Head of caudate nucleus (tissue), 42 donors: Measurements from ENCODE around the gene CARMIL3.

Source experiments
- DNase-seq, 42 donors: peaks; one replicate each; pipeline versions ENCODE4 v3.0.0 to v3.0.0-alpha.2; 2020 to 2021; ENCODE audit warnings: mixed read lengths in 7 of 42
- intact Hi-C: fragments of 100-400 bp; cut with DNase I; formaldehyde crosslinking; loops from one replicate; pipeline ENCODE4 v1.15.0; 2022

Gene CARMIL3

DNA sequence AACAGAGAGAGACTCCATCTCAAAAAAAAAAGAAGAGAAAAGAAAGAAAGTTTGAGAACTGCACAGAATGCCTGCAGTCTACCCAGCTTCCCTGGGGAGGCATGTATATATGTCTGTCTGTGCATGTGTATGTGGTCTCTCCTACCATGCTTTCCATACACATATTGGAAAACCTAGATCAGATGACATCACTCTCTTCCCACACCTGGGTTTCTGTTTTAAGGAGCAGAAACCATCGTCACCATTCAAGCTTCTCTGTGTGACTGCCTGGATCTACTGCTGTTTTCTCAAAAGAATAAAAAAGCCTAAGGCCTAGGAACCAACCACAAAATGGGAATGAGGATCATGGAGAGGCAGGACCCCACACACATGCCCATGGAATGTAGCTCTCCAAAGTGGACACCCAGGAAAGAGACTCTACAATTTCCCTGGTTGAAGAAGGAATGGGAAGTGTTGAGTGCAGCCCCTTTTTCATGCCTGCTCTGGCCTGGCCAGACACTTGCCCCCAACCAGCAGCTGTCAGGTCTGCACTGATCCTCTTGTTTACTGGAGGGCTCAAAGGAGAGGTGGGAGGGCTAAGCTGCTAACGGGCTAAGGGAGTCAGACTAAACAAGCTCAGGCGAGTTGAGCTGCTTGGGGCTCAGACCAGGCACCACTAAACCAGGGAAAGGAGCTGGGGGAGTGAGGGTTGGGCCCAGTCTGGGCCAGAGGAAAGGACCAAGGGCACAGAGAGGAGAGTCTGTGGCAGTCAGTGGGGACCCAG, 34.6 kb downstream of the CARMIL3 start:
- no peak for DNase-seq
- intact Hi-C loops = no loop called here

DNA sequence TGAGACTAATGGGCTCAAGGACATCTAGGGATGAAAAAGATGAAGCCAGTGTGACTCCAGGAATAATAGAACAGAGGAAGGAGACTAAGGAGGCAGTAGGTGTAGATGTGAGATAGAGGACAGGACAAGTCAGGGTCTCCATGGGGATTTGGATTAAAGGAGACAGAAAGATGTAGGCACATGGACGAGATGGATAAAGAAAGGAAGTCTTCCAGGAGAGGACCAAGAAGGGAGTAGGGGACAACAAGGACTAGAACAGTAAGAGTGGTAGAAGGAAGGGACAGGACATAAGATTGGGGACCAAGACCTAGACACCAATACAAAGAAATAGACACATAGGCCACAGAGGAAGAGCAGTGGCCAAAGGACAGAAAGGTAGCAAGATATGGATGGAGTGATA, 35.2 kb downstream of the CARMIL3 start:
- intact Hi-C loops = no loop called here
- no peak for DNase-seq

DNA sequence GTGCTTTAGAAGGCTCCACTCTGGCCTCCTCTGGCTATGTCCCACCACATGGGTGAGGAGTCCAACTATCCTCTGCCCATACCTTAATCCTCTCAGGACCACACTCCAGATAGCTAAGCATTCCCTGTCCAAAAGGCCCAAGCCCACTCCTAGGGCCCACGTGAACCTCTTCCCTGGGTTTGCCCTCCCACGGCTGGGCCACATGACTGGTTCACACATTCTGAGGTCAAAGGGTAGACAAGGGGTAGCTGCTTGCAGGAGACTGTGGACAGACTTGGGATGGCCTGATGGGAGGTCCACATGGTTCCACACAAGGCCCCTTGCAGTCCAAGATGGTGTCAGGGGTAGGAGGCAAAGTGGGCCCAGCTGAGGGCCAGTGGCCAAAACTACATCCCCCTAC, 36.3 kb downstream of the CARMIL3 start:
- DNase-seq = no peak
- intact Hi-C loops = no loop called here

DNA sequence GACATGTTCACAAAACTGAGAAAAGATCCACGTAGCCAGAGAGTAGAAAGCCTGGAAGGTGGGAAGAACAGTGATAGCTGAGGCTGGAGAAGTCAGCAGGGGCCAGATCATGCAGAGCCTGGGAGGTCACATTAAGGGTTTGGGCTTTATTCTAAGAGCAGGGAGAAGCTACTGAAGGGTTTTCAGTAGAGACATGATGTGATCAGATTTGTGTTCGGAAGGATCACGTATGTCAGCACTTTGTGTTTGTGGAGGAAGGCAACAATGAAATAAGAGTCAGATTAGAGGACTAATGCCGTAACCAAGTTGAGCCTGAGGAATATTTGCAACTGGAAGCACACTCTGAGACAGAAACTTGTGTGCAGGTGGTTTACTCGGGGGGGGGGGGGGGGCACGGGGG, 38.1 kb downstream of the CARMIL3 start:
- DNase-seq = no peak
- intact Hi-C loops = loop anchor here (5.0 kb wide), 1 partner anchor 33 kb away; no protein-coding TSS in a partner anchor

DNA sequence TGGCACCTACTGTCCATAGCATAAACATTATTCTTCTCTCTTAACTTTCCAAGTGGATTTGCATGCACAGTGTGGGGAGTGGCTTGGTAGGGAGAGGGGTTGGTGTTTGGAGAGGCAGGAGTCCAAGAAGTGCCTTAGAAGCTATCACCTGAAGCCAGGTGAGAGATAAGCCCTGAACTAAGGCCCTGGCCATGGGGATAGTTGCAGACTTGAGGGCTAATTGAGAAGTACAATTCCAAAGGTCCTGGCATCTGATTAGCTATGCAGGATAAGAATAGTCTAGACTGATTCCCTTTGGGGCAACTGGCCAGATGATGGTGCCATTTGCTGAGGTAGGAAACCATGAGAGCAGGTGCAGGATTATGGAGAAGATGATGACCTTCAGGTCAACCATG, 40.3 kb downstream of the CARMIL3 start:
- intact Hi-C loops = loop anchor here (5.0 kb wide), 1 partner anchor 35 kb away; no protein-coding TSS in a partner anchor

DNA sequence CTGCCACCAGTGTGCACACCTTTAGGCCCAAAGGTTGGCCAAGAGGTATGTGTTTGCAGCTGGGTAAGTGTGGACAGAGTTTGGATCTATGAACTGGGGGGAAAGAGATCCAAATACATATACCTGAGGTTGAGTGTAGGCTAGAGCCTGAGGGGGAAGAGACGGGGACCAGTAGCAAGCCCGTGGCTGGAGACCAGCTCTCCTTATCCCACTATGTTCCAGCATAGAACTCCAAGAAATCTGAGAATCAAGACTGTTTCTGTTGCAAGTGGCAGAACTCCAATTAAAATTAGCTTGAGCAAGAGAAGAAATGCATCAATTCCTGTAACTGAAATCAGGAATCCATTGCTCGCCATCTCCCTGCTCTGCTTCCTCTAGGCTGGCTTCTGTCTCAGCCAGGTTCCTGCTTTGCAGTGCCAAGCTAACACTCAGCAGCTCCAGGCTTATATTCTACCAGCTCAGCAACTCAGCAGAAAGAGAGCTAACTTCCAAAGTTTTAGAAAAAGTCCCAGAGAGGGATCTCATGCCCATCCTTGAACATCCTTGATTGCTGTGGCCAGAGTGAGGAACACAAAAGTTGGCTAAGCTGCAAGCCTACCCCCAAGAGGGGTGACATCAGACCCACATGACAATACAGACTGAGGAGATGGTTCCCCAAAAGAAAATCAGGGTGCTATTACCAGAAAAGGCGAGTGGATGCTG, 40.8 kb downstream of the CARMIL3 start:
- intact Hi-C loops = loop anchor here (5.0 kb wide), 1 partner anchor 35 kb away; no protein-coding TSS in a partner anchor

More for the DNA sequence above, 40.3 kb downstream of the CARMIL3 start:
- DNase-seq = no peak

DNA sequence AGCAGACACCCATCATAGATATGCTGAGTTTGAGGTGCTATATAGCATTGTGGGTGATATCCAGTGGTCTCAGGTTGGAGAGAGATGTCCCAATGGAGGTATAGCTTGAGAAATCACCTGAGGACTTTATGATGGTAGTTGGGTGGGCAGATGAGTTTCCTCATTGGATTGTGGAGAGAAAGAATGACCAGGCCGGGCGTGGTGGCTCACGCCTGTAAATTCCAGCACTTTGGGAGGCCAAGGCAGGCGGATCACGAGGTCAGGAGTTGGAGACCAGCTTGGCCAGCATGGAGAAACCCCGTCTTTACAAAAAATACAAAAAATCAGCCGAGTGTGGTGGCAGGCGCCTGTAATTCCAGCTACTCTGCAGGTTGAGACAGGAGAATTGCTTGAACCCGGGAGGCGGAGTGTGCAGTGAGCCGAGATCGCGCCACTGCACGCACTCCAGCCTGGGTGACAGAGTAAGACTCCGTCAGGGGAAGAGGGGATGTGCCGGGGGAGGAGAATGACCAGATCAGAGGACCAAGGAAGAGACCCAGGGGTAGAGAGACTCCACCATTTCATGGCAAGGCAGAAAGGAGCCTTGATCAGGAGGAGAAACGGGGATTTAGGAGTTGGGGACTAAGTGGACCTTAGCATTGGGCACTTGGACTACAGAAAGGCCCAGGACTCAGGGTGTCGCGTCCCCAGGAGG, 41.5 kb downstream of the CARMIL3 start:
- DNase-seq = peak in 1 of 42 donors; percentile 11
- intact Hi-C loops = loop anchor here (5.0 kb wide), 1 partner anchor 36 kb away; no protein-coding TSS in a partner anchor

More for the DNA sequence above, 40.8 kb downstream of the CARMIL3 start:
- DNase-seq = peak in 1 of 42 donors; percentile 14

DNA sequence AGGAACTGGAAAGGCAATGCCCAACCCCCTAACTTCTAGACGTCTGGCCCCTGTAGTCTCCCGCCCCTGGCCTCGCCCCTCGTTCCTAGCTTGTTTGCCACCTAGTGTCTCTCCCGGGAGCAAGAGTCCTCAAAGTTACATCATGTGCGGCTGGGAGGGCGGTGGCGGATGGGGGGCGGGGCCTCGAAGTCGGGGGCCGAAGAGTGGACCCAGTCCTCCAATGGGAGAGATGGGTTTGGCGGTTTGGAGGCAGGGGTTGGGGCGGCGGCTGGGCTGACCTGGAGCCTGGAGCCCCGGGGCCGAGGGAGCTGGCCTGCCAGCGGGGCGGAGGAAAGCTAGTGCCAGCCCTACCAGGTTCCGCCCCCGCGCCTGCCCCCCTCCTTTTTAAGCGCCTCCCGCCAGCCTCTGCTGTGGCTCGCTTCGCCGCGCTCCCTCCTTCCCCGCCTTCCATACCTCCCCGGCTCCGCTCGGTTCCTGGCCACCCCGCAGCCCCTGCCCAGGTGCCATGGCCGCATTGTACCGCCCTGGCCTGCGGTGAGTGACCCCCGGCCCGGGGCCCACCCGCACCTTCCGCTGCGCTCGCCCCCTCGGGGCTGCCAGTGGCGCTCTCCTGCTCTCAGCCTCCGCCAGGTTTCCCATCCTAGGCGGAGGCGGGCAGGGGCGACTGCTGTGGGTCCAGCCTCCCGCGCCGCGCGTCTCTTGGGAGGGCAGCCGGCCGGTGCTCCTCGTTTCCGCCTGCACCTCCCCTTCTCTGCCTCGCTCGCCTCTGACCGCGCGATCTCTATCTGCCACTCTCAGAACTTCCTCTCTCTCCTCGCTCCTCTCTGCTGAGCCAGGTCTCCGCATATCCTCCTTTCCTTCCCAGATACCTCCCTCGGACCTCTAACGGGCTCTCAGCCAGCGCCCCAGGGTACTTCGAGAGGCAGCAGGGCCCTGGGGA, 42.4 kb downstream of the CARMIL3 start, which contains the start of gene PCK2:
Gene PCK2 (plus strand): TSS at position 411 of the 940 bp plus-strand sequence. CDS start 95 bp downstream, at position 506.
- DNase-seq = peak; percentile 39 to 90 (median 77)
- intact Hi-C loops = loop anchor here (5.0 kb wide), 1 partner anchor 37 kb away; no protein-coding TSS in a partner anchor

DNA sequence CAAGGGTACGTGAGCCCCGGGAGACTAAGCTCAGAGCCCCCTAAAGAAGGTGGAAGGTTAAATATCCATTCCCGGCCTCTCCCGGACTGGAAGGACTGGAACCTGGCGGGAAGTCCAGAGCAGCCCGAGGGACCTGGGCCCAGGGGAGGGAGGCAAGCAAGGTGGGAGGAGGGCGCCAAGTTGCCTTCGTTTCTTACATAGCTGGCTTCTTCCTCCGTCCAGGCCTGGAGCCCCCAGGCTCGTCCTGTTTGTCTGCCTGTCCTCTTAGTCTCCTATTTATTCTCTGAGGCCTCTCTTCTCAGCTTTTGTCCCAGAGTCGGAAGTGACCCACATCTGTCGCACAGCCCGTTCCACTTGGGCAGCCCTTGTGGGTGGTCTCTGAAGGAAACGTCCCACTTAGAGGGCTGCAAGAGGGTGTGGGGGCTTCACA, 43.0 kb downstream of the CARMIL3 start:
- no peak for DNase-seq
- intact Hi-C loops = loop anchor here (5.0 kb wide), 1 partner anchor 38 kb away; no protein-coding TSS in a partner anchor

DNA sequence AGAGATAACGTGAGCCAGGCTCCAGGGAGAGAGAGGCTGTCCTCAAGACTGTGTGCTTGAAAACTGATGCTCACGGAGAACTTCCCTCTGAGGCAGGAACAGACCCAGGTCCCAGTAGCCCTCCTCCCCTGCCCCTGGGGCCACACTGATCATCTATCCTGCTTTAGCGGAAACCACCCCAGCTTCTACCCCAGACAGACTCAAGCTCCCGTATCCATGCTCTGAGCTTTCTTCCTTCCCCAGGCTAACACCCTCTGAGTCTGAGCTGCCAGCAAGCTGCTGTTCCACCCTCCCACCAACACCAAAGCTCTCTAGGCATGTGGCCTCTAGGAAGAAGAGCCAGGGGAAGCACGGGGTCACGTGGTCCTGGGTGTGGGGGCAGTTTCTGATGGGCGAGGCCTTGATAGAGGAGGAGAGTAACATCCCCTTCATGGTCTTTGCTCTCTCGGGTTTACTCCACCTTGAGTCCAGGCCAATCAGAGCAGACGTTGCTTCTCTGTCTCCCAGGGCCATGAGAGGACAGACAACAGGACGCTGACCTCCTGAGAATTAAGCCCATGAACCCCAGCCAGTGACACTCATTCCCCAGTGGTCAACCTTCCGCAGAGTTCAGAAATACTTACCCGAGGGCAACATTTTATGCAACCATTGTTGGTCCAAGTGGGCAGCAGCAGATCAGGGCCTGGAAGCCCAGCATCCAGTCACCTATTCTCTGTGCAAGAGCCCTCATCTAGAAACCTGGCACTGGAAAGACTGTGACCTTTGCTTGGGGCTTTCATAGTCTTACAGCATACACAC, 43.7 kb downstream of the CARMIL3 start:
- DNase-seq = peak in 15 of 42 donors; percentile 24 to 62 (median 36)
- intact Hi-C loops = no loop called here

DNA sequence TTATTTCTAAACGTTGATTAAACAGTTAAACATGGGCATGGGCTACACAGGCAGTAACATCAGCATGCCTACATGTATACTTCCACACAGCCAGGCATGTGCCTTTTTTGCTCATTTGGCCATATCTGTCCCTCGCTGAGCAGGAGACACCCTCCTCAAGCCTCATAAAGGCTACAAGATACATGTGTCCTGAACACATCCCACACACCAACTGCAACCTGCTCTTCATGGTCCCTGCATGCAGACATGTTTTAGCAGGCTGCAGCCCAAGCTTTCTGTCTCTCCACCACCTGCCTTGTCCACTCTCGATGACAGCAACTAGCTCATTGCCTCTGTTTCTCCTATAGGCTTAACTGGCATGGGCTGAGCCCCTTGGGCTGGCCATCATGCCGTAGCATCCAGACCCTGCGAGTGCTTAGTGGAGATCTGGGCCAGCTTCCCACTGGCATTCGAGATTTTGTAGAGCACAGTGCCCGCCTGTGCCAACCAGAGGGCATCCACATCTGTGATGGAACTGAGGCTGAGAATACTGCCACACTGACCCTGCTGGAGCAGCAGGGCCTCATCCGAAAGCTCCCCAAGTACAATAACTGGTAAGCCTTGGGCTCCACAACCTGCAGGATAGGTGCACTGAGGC, 44.9 kb downstream of the CARMIL3 start:
- no peak for DNase-seq
- intact Hi-C loops = no loop called here

DNA sequence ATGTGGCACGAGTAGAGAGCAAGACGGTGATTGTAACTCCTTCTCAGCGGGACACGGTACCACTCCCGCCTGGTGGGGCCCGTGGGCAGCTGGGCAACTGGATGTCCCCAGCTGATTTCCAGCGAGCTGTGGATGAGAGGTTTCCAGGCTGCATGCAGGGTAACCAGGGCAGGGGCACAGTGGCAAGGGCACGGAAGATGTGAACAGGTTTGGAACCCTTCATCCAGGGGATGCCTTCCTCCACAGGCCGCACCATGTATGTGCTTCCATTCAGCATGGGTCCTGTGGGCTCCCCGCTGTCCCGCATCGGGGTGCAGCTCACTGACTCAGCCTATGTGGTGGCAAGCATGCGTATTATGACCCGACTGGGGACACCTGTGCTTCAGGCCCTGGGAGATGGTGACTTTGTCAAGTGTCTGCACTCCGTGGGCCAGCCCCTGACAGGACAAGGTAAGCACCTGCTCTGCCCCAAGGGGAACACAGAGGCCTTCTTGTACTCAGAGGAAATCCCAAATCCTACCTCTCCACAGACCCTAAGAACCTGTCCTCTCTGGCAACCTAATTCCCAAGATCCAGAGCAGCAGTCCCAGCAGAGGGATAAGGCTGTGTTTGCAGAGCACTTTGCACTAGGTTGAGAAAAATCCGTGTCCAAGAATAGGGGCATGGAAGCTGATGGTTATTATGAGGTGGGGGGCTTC, 46.6 kb downstream of the CARMIL3 start:
- intact Hi-C loops = no loop called here
- DNase-seq = no peak

DNA sequence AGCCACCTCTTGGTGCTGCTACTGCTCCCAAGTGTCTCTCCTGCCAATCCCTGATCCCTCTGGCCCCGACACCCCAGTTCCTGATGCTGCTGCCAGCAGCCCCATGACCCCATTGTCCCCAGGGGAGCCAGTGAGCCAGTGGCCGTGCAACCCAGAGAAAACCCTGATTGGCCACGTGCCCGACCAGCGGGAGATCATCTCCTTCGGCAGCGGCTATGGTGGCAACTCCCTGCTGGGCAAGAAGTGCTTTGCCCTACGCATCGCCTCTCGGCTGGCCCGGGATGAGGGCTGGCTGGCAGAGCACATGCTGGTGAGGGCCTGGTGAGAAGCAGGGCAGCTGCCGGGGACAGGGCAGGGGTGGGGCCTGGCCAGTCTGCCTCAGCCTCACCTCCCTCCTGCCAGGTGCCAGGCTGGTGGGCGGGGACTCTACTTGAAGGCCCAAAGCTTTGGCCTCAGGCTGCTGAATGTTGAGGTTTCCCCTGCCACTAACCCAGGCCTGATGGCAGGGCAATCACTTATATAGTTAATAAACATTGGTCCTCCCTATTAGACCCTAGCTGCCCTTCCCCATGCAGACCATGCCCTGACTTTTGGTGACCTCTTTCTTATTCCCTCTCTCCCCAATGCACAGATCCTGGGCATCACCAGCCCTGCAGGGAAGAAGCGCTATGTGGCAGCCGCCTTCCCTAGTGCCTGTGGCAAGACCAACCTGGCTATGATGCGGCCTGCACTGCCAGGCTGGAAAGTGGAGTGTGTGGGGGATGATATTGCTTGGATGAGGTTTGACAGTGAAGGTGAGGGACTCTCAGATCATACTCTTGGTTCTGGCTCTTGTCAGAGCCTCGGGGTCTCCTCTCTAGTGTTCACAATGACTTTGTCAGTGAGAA, 47.4 kb downstream of the CARMIL3 start:
- intact Hi-C loops = no loop called here
- DNase-seq = peak in 14 of 42 donors; percentile 16 to 61 (median 38)

DNA sequence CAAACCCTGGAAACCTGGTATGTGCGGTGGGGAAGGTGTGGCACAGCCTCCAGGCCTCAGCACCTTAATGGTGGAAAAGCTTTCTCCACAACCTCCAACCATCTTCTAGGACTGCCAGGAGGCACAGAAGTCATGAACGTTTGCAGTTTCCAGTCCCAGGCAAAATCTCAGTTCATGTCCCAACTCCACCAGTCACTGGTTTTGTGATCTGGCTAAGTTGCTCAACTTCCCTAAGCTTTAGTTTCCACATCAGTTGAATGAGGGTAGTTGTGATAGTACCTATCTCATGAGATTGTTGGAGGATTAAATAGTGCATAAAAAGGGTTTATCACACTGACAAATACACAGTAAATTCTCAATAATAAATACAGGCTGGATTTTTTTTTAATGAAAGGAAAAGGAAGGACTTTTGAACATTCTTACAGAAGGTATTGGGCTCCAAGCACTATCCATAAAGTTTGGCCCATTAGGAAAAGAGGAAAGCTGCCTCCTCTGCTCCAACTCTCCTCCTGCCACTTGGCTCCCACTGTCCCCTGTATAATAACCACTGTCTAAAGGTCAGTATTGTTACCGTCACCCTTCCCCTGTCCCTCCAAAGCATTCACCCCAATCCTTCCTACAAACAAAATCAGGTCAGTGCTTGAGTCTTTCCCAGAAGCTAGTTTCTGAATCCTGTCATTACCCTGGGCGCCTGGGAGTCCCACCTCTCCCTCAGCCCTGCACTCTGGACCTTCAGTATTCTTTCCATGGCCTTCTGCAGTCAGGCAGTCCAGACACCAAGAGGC, 48.6 kb downstream of the CARMIL3 start:
- no peak for DNase-seq
- intact Hi-C loops = no loop called here
